ENCODE measurements around the gene CEP128.
A peak's percentile ranks its signal among the peaks of the same experiment; 100 is the strongest.

CEP128 gene

GRCh38 chr14:80644826-80645225 is 296.7 kb downstream of the CEP128 start:
- H3K4me3 ChIP-seq (ENCODE audit: low read depth, low read length) = no peak overlapping the region
- TF ChIP-seq CTCF (IDR thresholded peaks at IDR 0.05; ENCODE audit: low read depth, low read length) = no peak

- no peak for TF ChIP-seq CTCF (IDR thresholded peaks at IDR 0.05; ENCODE audit: low read depth, low read length)
- no peak overlapping the region for H3K4me3 ChIP-seq (ENCODE audit: low read depth, low read length)
Observed at GRCh38 chr14:80638620-80639515, 302.7 kb downstream of the CEP128 start.

GRCh38 chr14:80637756-80638619 is 303.6 kb downstream of the CEP128 start:
- no peak overlapping the region for H3K4me3 ChIP-seq (ENCODE audit: low read depth, low read length)
- no peak for TF ChIP-seq CTCF (IDR thresholded peaks at IDR 0.05; ENCODE audit: low read depth, low read length)

GRCh38 chr14:80636071-80636470 is 305.5 kb downstream of the CEP128 start:
- 0 out of 2 replicates have a peak, but pooled peaks have one; percentile 5 for TF ChIP-seq CTCF (IDR thresholded peaks at IDR 0.05; ENCODE audit: low read depth, low read length)

GRCh38 chr14:80634106-80634758 is 307.3 kb downstream of the CEP128 start:
- H3K4me3 ChIP-seq (ENCODE audit: low read depth, low read length) = no peak overlapping the region
- TF ChIP-seq CTCF (IDR thresholded peaks at IDR 0.05; ENCODE audit: low read depth, low read length) = no peak

More at GRCh38 chr14:80636071-80636470, 305.5 kb downstream of the CEP128 start:
- H3K4me3 ChIP-seq (ENCODE audit: low read depth, low read length) = no peak overlapping the region

- no peak overlapping the region for H3K4me3 ChIP-seq (ENCODE audit: low read depth, low read length)
- no peak for TF ChIP-seq CTCF (IDR thresholded peaks at IDR 0.05; ENCODE audit: low read depth, low read length)
Observed at GRCh38 chr14:80629606-80630005, 311.9 kb downstream of the CEP128 start.
